GM15510 (cell line): ENCODE measurements around the gene DUSP18.

Experiments
- POLR2A ChIP-seq: IDR thresholded peaks from 3 replicates; pipeline ENCODE4 v1.6.1; 2011; ENCODE audit warnings: borderline replicate concordance; ENCODE audit not compliant: insufficient read length; ENCODE audit errors: extremely low read depth

Gene DUSP18

GRCh38 chr22:30617819-30618218 lies 49.9 kb downstream of the DUSP18 start:
- no peak for TF ChIP-seq POLR2A

- no peak for TF ChIP-seq POLR2A
These were observed 52.1 kb downstream of the DUSP18 start for GRCh38 chr22:30615543-30615954.

GRCh38 chr22:30614879-30615278 lies 52.8 kb downstream of the DUSP18 start:
- TF ChIP-seq POLR2A: no peak

- TF ChIP-seq POLR2A: no peak
These were observed 53.4 kb downstream of the DUSP18 start for GRCh38 chr22:30614268-30614667.

GRCh38 chr22:30612789-30613188 lies 54.9 kb downstream of the DUSP18 start:
- TF ChIP-seq POLR2A: no peak
